Neural progenitor cell (in vitro differentiated cells): Measurements from ENCODE around the gene SLCO2B1.

Source experiments
- EZH2 ChIP-seq: fragments of 200-600 bp; sonication (generic); IDR thresholded peaks from 2 replicates; pipeline ENCODE4 v1.6.1; 2017; ENCODE audit warnings: antibody characterized with exemption, mild to moderate bottlenecking, moderate library complexity
- EZH2phosphoT487 ChIP-seq: fragments of 200-600 bp; sonication (generic); IDR thresholded peaks from 2 replicates; pipeline ENCODE4 v1.6.1; 2017; ENCODE audit warnings: antibody characterized with exemption
- TF ChIP-seq, protein P1 (sequence below): fragments of 200-600 bp; sonication (generic); IDR thresholded peaks from 2 replicates; pipeline ENCODE4 v1.5.1; 2017; ENCODE audit warnings: antibody characterized with exemption, mild to moderate bottlenecking

DNA sequence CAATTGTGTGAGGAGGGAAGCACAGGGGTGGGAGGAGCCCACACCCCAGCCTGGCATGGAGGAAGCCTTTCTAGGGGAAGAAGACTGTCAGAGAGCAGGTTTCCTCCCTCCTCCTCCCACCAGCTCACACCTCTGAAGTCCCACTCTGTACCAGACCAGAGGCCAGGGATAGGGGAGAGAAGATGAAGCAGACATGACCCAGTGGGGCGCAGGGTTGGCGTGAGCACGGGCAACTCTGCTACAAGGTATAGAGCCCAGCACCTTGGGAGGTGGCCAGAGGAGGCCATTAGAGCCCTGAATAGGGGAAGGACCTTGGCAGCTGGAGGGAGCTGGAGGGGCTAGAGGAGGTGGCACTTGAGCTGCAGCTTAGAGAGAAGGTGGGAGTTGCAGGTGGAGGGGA is 15.9 kb downstream of the SLCO2B1 start:
- TF ChIP-seq, protein P1, sequence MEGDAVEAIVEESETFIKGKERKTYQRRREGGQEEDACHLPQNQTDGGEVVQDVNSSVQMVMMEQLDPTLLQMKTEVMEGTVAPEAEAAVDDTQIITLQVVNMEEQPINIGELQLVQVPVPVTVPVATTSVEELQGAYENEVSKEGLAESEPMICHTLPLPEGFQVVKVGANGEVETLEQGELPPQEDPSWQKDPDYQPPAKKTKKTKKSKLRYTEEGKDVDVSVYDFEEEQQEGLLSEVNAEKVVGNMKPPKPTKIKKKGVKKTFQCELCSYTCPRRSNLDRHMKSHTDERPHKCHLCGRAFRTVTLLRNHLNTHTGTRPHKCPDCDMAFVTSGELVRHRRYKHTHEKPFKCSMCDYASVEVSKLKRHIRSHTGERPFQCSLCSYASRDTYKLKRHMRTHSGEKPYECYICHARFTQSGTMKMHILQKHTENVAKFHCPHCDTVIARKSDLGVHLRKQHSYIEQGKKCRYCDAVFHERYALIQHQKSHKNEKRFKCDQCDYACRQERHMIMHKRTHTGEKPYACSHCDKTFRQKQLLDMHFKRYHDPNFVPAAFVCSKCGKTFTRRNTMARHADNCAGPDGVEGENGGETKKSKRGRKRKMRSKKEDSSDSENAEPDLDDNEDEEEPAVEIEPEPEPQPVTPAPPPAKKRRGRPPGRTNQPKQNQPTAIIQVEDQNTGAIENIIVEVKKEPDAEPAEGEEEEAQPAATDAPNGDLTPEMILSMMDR: no peak
- no peak for TF ChIP-seq EZH2phosphoT487
- TF ChIP-seq EZH2: no peak
